Spleen (tissue), 11 donors: ENCODE results near the gene NDUFS3. TPM values are rescaled to one million over a fixed set of nuclear protein-coding genes. Genes with fewer than 3 reads are reported as not detected.
"Not testable (repeated sequence)": the region's sequence is repeated elsewhere in the genome, so short reads cannot be mapped to it uniquely, and the experiment has no call there.

ENCODE experiments used
- DNase-seq: peaks from one replicate; pipeline ENCODE4 v3.0.0-alpha.2; 2020
- H3K27ac ChIP-seq, 8 donors: fragments of 200-600 bp; sonication (generic) in 7 of 8; 1 replicate in 4 of 8; 2 replicates in 4 of 8; pipeline versions ENCODE4 v1.5.0 to v1.8.0; 2016 to 2021; ENCODE audit warnings: inconsistent platforms in 4 of 8, mild to moderate bottlenecking in 4 of 8, moderate library complexity in 1 of 8
- H3K27me3 ChIP-seq, 7 donors: fragments of 200-600 bp; sonication (generic) in 6 of 7; replicated peaks in 1 of 7; 1 replicate in 4 of 7; 2 replicates in 3 of 7; pipeline versions ENCODE4 v1.5.0 to v1.8.0; 2016 to 2021; ENCODE audit warnings: inconsistent platforms in 3 of 7, mild to moderate bottlenecking in 1 of 7
- H3K36me3 ChIP-seq, 6 donors: fragments of 200-600 bp; sonication (generic) in 5 of 6; 1 replicate in 4 of 6; 2 replicates in 2 of 6; pipeline versions ENCODE4 v1.5.0 to v1.8.0; 2016 to 2021; ENCODE audit warnings: inconsistent platforms in 2 of 6
- H3K4me1 ChIP-seq, 6 donors: fragments of 200-600 bp; sonication (generic) in 5 of 6; 1 replicate in 3 of 6; 2 replicates in 3 of 6; pipeline versions ENCODE4 v1.5.0 to v1.8.0; 2016 to 2021; ENCODE audit warnings: inconsistent platforms in 3 of 6
- H3K4me3 ChIP-seq, 8 donors: fragments of 200-600 bp; sonication (generic) in 7 of 8; 1 replicate in 4 of 8; 2 replicates in 4 of 8; pipeline versions ENCODE4 v1.5.0 to v1.8.0; 2016 to 2021; ENCODE audit warnings: inconsistent platforms in 4 of 8, mild to moderate bottlenecking in 4 of 8, moderate library complexity in 2 of 8
- H3K9me3 ChIP-seq, 8 donors: fragments of 200-600 bp; sonication (generic) in 7 of 8; 1 replicate in 4 of 8; 2 replicates in 4 of 8; pipeline versions ENCODE4 v1.5.0 to v1.8.0; 2016 to 2021; ENCODE audit warnings: inconsistent platforms in 4 of 8
- CTCF ChIP-seq, 11 experiments: fragments of 200-600 bp in 7 of 11; fragments of 450-650 bp in 4 of 11; sonication (generic) in 4 of 11; IDR thresholded peaks in 8 of 11; conservative IDR thresholded peaks in 3 of 11; 1 replicate in 7 of 11; 2 replicates in 4 of 11; pipeline versions ENCODE4 v1.4.0 to v1.8.0; 2016 to 2021; ENCODE audit warnings: antibody characterized with exemption in 11 of 11, inconsistent platforms in 4 of 11, mild to moderate bottlenecking in 1 of 11
- POLR2A ChIP-seq, 3 donors: fragments of 450-650 bp; IDR thresholded peaks; one replicate each; pipeline ENCODE4 v1.5.1; 2017; ENCODE audit warnings: antibody characterized with exemption in 3 of 3, mild to moderate bottlenecking in 1 of 3
- POLR2AphosphoS5 ChIP-seq, 3 donors: sonication (generic); formaldehyde crosslinking; IDR thresholded peaks; one replicate each; pipeline ENCODE4 v1.5.1; 2017; ENCODE audit warnings: antibody characterized with exemption in 3 of 3
- WGBS, 5 donors: extraction: QIAGEN DNeasy Blood & Tissue Kit in 3 of 5; methylation state at CpG; one replicate each; pipeline versions ENCODE4 v1.1.5 to v1.1.7; 2013 to 2018; 5-methylcytosine and 5-hydroxymethylcytosine counted together
- intact Hi-C: fragments of 100-400 bp; cut with DNase I; formaldehyde crosslinking; loops from one replicate; pipeline ENCODE4 v1.15.0; 2023; ENCODE audit warnings: low total_unique reads
- polyA plus RNA-seq, 3 donors: library from polyadenylated mRNA; stranded (reverse); fragments of 200-250 nt; gene quantifications; one replicate each; pipeline ENCODE4 v1.2.1, GENCODE V29; 2013
- total RNA-seq, 7 donors: library from RNA; depleted of rRNA in 3 of 7; stranded (reverse); fragments of >200 nt in 3 of 7; fragmentation: NEBNext Ultra II Directional in 4 of 7; extraction: Animal tissue kit (Norgen Biotek cat#: 25700) in 4 of 7; gene quantifications; one replicate each; pipeline versions ENCODE4 v1.1.0 to v1.2.1, GENCODE V29; 2016 to 2021
- donor health status: healthy with polysubstance abuse.
- donor health status: DM: no; HTN: no; CAD: no; lungs with moderate emphysema.
- donor health status: DM: no; HTN: no; CAD: no.
- donor health status: Bipolar disorder and iron deficiency.
- donor health status: healthy.
- donor health status: DM: no; HTN: no; CAD: no.
- donor health status: DM: yes; HTN: yes; CAD: no.

NDUFS3 gene
- total and polyA plus RNA-seq, 10 donors: 53.1 to 141 (median 69.6) TPM

GRCh38 chr11:47560426-47560825 is 18.4 kb upstream of the NDUFS3 start:
- Histone ChIP-seq H3K4me3 (no peak overlapping the region), H3K27ac (no peak overlapping the region), H3K9me3 (no peaks in the 10 kb centered on the region), H3K36me3 (no peaks in the 10 kb centered on the region), H3K27me3 (no peaks in the 10 kb centered on the region), H3K4me1 (peaks cover 5 to 13% (median 11%) of the 10 kb centered on the region in 6 donors)
- 65 to 89% (median 83%) methylated on average over 2 of the region's 2 CpGs for WGBS, 5 donors
- no peak for DNase-seq
- intact Hi-C loops: no loop called here
- no peak for TF ChIP-seq POLR2AphosphoS5 (IDR thresholded peaks at IDR 0.05)
- no peak for TF ChIP-seq POLR2A (IDR thresholded peaks at IDR 0.05)
- no peak for TF ChIP-seq CTCF (IDR thresholded peaks at IDR 0.05 in 8 of 11, conservative IDR thresholded peaks at IDR 0.05 in 3 of 11)

GRCh38 chr11:47562393-47562792 is 16.5 kb upstream of the NDUFS3 start:
- WGBS, 5 donors: 95 to 100% (median 97%) methylated on average over 4 of the region's 4 CpGs
- intact Hi-C loops, H3K36me3 ChIP-seq, H3K27ac ChIP-seq, H3K4me3 ChIP-seq, H3K27me3 ChIP-seq, H3K9me3 ChIP-seq: not testable (repeated sequence)
- H3K4me1 ChIP-seq: peaks cover 12 to 30% (median 24%) of the 10 kb centered on the region in 6 donors
- peak; percentile 14 for DNase-seq

- Histone ChIP-seq H3K4me1 (peaks cover 12 to 34% (median 24%) of the 10 kb centered on the region in 6 donors), H3K4me3 (peak overlapping the region in 2 of 8 donors; percentile 80 to 97), H3K36me3 (peaks cover 0 to 11% (median 0%) of the 10 kb centered on the region in 6 donors)
- intact Hi-C loops, H3K27me3 ChIP-seq, H3K27ac ChIP-seq, H3K9me3 ChIP-seq: not testable (repeated sequence)
- peak; percentile 54 for DNase-seq
- 89 to 95% (median 91%) methylated on average over 10 of the region's 10 CpGs for WGBS, 5 donors
These were observed 14.5 kb upstream of the NDUFS3 start for GRCh38 chr11:47564366-47564765.

GRCh38 chr11:47564933-47565339 is 13.9 kb upstream of the NDUFS3 start:
- Histone ChIP-seq H3K27me3 (no peaks in the 10 kb centered on the region), H3K4me3 (peak overlapping the region; percentile 75 to 97 (median 84)), H3K36me3 (peaks cover 0 to 16% (median 4%) of the 10 kb centered on the region in 6 donors), H3K4me1 (peaks cover 12 to 34% (median 24%) of the 10 kb centered on the region in 6 donors), H3K9me3 (no peaks in the 10 kb centered on the region), H3K27ac (peak overlapping the region; percentile 55 to 84 (median 80))
- intact Hi-C loops: no loop called here
- TF ChIP-seq POLR2A (IDR thresholded peaks at IDR 0.05): no peak
- no peak for TF ChIP-seq POLR2AphosphoS5 (IDR thresholded peaks at IDR 0.05)
- TF ChIP-seq CTCF (IDR thresholded peaks at IDR 0.05 in 8 of 11, conservative IDR thresholded peaks at IDR 0.05 in 3 of 11): no peak
- 8 to 14% (median 10%) methylated on average over 6 to 11 of the region's 11 CpGs for WGBS, 5 donors
- DNase-seq: no peak

GRCh38 chr11:47565340-47566148 is 13.3 kb upstream of the NDUFS3 start, which contains the start of gene PTPMT1:
Gene PTPMT1 (plus strand): TSS chr11:47565599. CDS start chr11:47565623, 24 bp downstream.
- peak within 1 kb of the TSS; percentile 75 to 97 (median 84) for H3K4me3 ChIP-seq
- peaks cover 0 to 22% (median 7%) of the 10 kb centered on the region in 6 donors for H3K36me3 ChIP-seq
- intact Hi-C loops: no loop called here
- peak; percentile 94 for DNase-seq
- H3K27me3 ChIP-seq: no peaks in the 10 kb centered on the region
- WGBS, 5 donors: 1 to 3% (median 1%) methylated on average over 20 to 86 of the region's 86 CpGs
- no peak for TF ChIP-seq CTCF (IDR thresholded peaks at IDR 0.05 in 8 of 11, conservative IDR thresholded peaks at IDR 0.05 in 3 of 11)
- TF ChIP-seq POLR2AphosphoS5 (IDR thresholded peaks at IDR 0.05): peak; percentile 40 to 76 (median 67)
- no peak for TF ChIP-seq POLR2A (IDR thresholded peaks at IDR 0.05)
- H3K4me1 ChIP-seq: peaks cover 12 to 36% (median 24%) of the 10 kb centered on the region in 6 donors
- H3K9me3 ChIP-seq: no peaks in the 10 kb centered on the region
- peak within 1 kb of the TSS; percentile 55 to 84 (median 80) for H3K27ac ChIP-seq
